ENCODE results near the gene SAMD9. TPM values are rescaled to one million over a fixed set of nuclear protein-coding genes. Genes with fewer than 3 reads are reported as not detected.

Gene SAMD9
- total RNA-seq, result 10 to 100 TPM in 1 of 2 donors, 1 to 10 TPM in 1; 7.1 to 14.6 TPM

GRCh38 chr7:93117852-93118530 is at the start of gene SAMD9:
SAMD9 (minus strand) TSS chr7:93117979; CDS start chr7:93106097, 11,882 bp downstream.
- peaks cover 41% of the 10 kb centered on the region for H3K4me1 Mint-ChIP-seq (ENCODE audit: low read depth)
- H3K36me3 Mint-ChIP-seq (ENCODE audit: insufficient read depth in 2 of 2), result peaks cover 9 to 14% of the 10 kb centered on the region in 2 donors
- peak; percentile 88 to 89 for ATAC-seq (replicated peaks in 1 of 2)
- no peaks in the 10 kb centered on the region for H3K27me3 Mint-ChIP-seq (ENCODE audit: low read depth)
- H3K4me3 Mint-ChIP-seq, result peak within 1 kb of the TSS; percentile 79 to 86
- DNase-seq, result peak; percentile 53 to 59
- peaks cover 4 to 5% of the 10 kb centered on the region in 2 donors for H3K9me3 Mint-ChIP-seq
- H3K27ac Mint-ChIP-seq, result peak within 1 kb of the TSS; percentile 64

DNA sequence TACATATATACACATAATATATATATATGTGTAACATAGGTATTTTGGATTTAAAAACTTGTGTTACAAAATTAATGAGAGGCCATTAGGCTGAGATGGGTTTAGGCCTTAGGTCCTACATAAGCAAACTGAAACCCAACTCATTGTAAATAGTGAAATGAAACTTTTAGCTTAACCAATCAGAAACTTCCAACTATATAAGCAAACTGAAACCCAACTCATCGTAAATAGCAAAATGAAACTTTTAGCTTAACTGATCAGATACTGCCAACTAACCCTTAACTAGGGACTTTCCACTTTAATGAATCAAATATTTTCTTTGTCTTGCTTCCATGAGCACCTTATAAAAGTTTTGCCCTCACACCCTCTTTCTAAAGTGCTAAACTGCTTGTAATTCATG is 47.7 kb upstream of the SAMD9 start:
- no peak overlapping the region for H3K4me3 Mint-ChIP-seq
- no peak for DNase-seq
- no peak overlapping the region for H3K27ac Mint-ChIP-seq
- peaks cover 15% of the 10 kb centered on the region for H3K4me1 Mint-ChIP-seq (ENCODE audit: low read depth)
- peaks cover 13 to 21% of the 10 kb centered on the region in 2 donors for H3K36me3 Mint-ChIP-seq (ENCODE audit: insufficient read depth in 2 of 2)
- peaks cover 11% of the 10 kb centered on the region for H3K27me3 Mint-ChIP-seq (ENCODE audit: low read depth)
- peaks cover 11 to 19% of the 10 kb centered on the region in 2 donors for H3K9me3 Mint-ChIP-seq
- ATAC-seq (replicated peaks in 1 of 2), result peak in 1 of 2 donors; percentile 60

DNA sequence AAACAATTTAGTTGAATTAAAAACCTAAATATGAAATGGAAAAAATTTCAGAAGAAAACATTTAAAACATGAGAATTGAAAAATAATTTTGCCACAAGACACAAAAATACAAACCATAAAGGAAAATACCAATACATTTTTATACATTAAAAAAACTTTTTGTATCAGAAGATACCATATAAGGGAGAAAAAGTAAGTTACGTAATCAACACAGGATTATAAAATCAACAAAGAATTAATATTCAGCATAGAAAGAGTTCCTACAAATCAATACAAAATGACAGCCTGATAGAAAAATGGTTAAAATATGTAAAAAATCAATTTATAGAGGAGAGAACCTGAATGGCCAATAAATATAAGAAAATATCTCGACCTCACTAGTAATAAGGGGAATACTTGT is 47.0 kb upstream of the SAMD9 start:
- peaks cover 15% of the 10 kb centered on the region for H3K4me1 Mint-ChIP-seq (ENCODE audit: low read depth)
- DNase-seq, result no peak
- no peak overlapping the region for H3K4me3 Mint-ChIP-seq
- H3K27ac Mint-ChIP-seq, result no peak overlapping the region
- H3K36me3 Mint-ChIP-seq (ENCODE audit: insufficient read depth in 2 of 2), result peaks cover 13 to 21% of the 10 kb centered on the region in 2 donors
- peaks cover 11 to 19% of the 10 kb centered on the region in 2 donors for H3K9me3 Mint-ChIP-seq
- peaks cover 11% of the 10 kb centered on the region for H3K27me3 Mint-ChIP-seq (ENCODE audit: low read depth)
- no peak for ATAC-seq (replicated peaks in 1 of 2)

GRCh38 chr7:93161181-93161762 is 43.5 kb upstream of the SAMD9 start:
- ATAC-seq (replicated peaks in 1 of 2), result no peak

GRCh38 chr7:93160410-93160809 is 42.6 kb upstream of the SAMD9 start:
- Mint-ChIP-seq H3K36me3 (ENCODE audit: insufficient read depth in 2 of 2) (peaks cover 6 to 12% of the 10 kb centered on the region in 2 donors), H3K27me3 (ENCODE audit: low read depth) (no peaks in the 10 kb centered on the region), H3K27ac (peak overlapping the region; percentile 6), H3K4me1 (ENCODE audit: low read depth) (peaks cover 19% of the 10 kb centered on the region), H3K9me3 (peaks cover 4 to 5% of the 10 kb centered on the region in 2 donors), H3K4me3 (peak overlapping the region in 1 of 2 donors; percentile 1)
- DNase-seq (no peak), ATAC-seq (replicated peaks in 1 of 2) (peak; percentile 72 to 91)

More at GRCh38 chr7:93161181-93161762, 43.5 kb upstream of the SAMD9 start:
- H3K4me1 Mint-ChIP-seq (ENCODE audit: low read depth), result peaks cover 25% of the 10 kb centered on the region
- H3K4me3 Mint-ChIP-seq, result no peak overlapping the region
- H3K27ac Mint-ChIP-seq, result no peak overlapping the region
- DNase-seq, result no peak
- H3K36me3 Mint-ChIP-seq (ENCODE audit: insufficient read depth in 2 of 2), result peaks cover 6 to 12% of the 10 kb centered on the region in 2 donors
- peaks cover 4 to 5% of the 10 kb centered on the region in 2 donors for H3K9me3 Mint-ChIP-seq
- no peaks in the 10 kb centered on the region for H3K27me3 Mint-ChIP-seq (ENCODE audit: low read depth)

DNA sequence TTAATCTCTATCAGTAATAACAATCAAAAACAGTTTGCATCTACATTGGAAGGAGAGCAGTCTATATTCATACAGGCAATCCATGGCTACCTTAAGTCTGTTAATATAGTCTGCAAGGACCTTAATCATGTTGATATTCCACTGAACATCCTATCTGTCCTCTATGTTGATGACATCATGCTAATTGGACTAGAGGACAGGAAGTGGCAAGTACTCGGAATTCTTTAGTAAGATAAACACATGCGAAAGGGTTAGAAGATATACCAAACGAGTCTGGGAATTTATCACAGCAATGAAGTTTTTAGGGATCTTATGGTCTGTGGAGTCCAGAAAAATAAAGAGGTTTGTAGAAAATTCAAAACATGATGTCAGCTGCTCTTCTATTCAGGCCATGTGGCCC is 41.7 kb upstream of the SAMD9 start:
- peaks cover 6 to 12% of the 10 kb centered on the region in 2 donors for H3K36me3 Mint-ChIP-seq (ENCODE audit: insufficient read depth in 2 of 2)
- H3K4me3 Mint-ChIP-seq, result no peak overlapping the region
- no peaks in the 10 kb centered on the region for H3K27me3 Mint-ChIP-seq (ENCODE audit: low read depth)
- H3K27ac Mint-ChIP-seq, result no peak overlapping the region
- DNase-seq (no peak), ATAC-seq (replicated peaks in 1 of 2) (no peak)
- peaks cover 4 to 5% of the 10 kb centered on the region in 2 donors for H3K9me3 Mint-ChIP-seq
- H3K4me1 Mint-ChIP-seq (ENCODE audit: low read depth), result peaks cover 15% of the 10 kb centered on the region

DNA sequence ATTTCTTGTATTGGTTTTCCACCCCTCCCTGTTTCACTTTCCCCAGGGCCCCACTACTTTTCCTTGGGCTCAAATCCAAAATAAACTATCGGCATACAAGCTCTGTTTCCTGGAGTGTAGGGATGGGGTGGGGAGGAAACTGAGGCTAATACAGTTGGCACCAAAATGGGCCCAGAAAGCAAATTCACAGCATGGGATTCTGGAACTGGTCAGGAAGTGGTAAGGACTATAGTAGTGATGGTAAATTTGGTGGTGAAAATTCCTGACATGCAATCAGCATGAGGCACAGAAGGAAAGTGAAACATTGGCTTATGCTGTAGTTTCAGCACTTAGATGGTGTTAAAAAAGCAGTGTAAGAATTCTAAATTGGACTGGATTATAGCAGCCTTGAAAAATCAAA is 39.1 kb upstream of the SAMD9 start:
- Mint-ChIP-seq H3K27me3 (ENCODE audit: low read depth) (no peaks in the 10 kb centered on the region), H3K4me3 (no peak overlapping the region), H3K9me3 (peaks cover 0 to 3% of the 10 kb centered on the region in 2 donors), H3K27ac (no peak overlapping the region), H3K4me1 (ENCODE audit: low read depth) (peaks cover 15% of the 10 kb centered on the region), H3K36me3 (ENCODE audit: insufficient read depth in 2 of 2) (peaks cover 5 to 6% of the 10 kb centered on the region in 2 donors)
- DNase-seq (no peak), ATAC-seq (replicated peaks in 1 of 2) (no peak)

DNA sequence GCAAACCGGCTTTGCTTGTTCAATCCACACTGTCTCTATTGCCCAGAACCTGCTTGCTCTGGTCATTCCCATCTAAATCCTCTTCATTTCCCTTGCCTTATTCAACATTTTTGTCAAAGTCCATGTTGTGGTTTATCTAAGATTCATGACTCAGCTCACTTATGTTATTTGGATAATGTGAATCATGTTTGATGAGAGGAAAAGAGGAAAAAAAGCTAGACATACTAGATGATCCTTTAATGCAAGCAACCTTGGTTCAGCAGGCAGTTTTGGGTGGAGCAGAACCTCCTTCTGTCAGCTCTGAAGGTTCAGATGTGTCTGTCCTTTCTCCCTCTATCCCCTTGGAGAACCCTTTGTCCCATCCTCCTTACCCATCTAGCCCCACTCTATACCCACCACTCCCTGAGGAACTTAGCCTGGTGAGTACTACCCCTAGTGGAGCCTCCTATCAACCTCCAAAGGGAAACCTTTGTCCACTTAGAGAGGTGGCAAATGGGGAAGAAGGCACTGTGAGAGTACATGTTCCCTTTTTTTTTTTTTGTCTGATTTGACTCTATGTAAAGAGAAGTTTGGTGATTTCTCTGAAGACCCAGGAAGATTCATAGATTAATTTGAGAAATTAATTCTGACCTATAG is 32.5 kb upstream of the SAMD9 start:
- peak overlapping the region; percentile 11 for H3K27ac Mint-ChIP-seq

DNA sequence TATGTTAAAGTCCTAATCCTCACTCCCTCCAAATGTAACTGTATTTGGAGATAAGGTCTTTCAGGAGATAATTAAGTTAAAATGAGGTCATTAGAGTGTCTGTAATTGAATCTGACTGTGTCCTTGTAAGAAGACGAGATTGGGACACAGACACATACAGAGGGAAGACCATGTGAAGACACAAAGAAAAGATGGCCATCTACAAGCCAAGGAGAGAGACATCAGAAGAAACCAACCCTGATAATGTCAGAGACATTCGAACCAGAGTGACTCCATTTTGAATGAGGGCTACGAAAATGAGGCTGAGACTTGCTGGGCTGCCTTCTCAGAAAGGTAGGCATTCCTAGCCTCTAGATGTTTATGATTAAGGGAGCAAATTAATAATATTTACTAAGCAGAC is 30.9 kb upstream of the SAMD9 start:
- ATAC-seq (replicated peaks in 1 of 2) (no peak), DNase-seq (no peak)

More for the DNA sequence above, 32.5 kb upstream of the SAMD9 start:
- Mint-ChIP-seq H3K36me3 (ENCODE audit: insufficient read depth in 2 of 2) (peaks cover 1 to 6% of the 10 kb centered on the region in 2 donors), H3K27me3 (ENCODE audit: low read depth) (no peaks in the 10 kb centered on the region), H3K9me3 (no peaks in the 10 kb centered on the region), H3K4me1 (ENCODE audit: low read depth) (peaks cover 35% of the 10 kb centered on the region), H3K4me3 (no peak overlapping the region)
- DNase-seq (no peak), ATAC-seq (replicated peaks in 1 of 2) (no peak)

DNA sequence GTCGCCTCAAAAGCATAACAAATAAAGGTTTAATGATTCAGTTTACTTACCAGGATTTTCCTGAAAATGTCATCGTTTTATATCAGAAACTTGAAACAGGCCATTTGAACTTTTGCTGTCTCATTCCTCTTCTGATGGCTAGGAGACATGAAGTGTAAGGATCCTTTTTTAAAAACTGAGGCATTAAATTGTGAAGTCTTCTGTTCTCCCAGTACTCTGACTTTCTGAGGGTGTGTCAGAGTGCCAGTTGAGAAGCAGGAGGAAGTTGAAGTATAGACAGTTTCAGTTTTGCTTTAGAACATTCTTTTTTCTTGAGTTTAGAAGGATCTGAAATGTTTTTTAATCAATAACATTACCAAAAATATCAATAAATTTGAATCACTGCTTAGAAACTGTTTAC is 30.4 kb upstream of the SAMD9 start, which contains the start of gene SAMD9L:
Gene SAMD9L, minus strand, starts transcription at position 242 of the 400 bp plus-strand sequence. CDS start 12,414 bp downstream, outside the sequence.
- Mint-ChIP-seq H3K9me3 (no peaks in the 10 kb centered on the region), H3K4me1 (ENCODE audit: low read depth) (peaks cover 35% of the 10 kb centered on the region), H3K4me3 (peak within 1 kb of the TSS; percentile 85 to 97), H3K27ac (peak within 1 kb of the TSS; percentile 100), H3K27me3 (ENCODE audit: low read depth) (no peaks in the 10 kb centered on the region), H3K36me3 (ENCODE audit: insufficient read depth in 2 of 2) (peaks cover 4 to 8% of the 10 kb centered on the region in 2 donors)
- peak; percentile 4 to 10 for DNase-seq
- ATAC-seq (replicated peaks in 1 of 2), result peak; percentile 66 to 72

More for the DNA sequence above, 30.9 kb upstream of the SAMD9 start:
- Mint-ChIP-seq H3K27ac (peak overlapping the region; percentile 100), H3K4me1 (ENCODE audit: low read depth) (peaks cover 35% of the 10 kb centered on the region), H3K27me3 (ENCODE audit: low read depth) (no peaks in the 10 kb centered on the region), H3K4me3 (peak overlapping the region; percentile 85 to 97), H3K9me3 (no peaks in the 10 kb centered on the region), H3K36me3 (ENCODE audit: insufficient read depth in 2 of 2) (peaks cover 1 to 6% of the 10 kb centered on the region in 2 donors)

- Mint-ChIP-seq H3K27me3 (ENCODE audit: low read depth) (no peaks in the 10 kb centered on the region), H3K9me3 (no peaks in the 10 kb centered on the region), H3K4me3 (peak overlapping the region; percentile 85 to 96), H3K36me3 (ENCODE audit: insufficient read depth in 2 of 2) (peaks cover 4 to 8% of the 10 kb centered on the region in 2 donors), H3K4me1 (ENCODE audit: low read depth) (peaks cover 35% of the 10 kb centered on the region), H3K27ac (peak overlapping the region; percentile 96)
- DNase-seq (peak; percentile 22 to 32), ATAC-seq (replicated peaks in 1 of 2) (peak; percentile 79 to 86)
Measured at GRCh38 chr7:93147363-93147762, 29.6 kb upstream of the SAMD9 start.

DNA sequence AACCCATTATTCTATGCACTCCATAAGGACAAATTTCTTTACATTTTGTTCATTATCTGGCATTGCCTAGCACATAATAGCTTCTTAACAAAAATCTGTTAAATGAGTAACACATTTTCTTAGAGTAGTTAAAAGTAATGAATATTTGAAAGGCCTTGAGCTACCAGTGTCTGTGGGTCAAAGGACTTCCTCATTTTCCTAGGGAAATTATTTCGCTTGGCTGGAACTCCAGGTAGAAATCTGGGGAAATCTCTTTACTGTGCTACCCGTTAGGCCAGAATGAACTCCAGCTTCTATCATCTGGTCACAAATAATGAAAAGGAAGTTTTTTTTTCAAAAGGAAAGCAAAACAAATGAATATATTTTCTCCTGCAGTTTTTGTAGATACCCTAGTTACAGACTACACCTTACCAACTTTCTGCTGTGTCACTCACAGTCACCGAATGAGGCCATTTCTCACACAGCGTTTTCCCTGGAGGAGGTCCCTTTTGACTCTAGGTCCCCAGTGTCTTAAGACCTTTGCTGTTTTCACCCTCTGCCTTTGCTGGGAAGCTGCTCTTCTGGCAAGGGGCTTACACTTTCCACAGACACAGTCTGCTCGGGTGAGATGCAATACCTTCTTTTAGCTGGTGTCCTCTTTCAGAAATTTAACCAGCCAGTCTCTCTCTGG is 28.8 kb upstream of the SAMD9 start:
- Mint-ChIP-seq H3K4me1 (ENCODE audit: low read depth) (peaks cover 35% of the 10 kb centered on the region), H3K36me3 (ENCODE audit: insufficient read depth in 2 of 2) (peaks cover 4 to 8% of the 10 kb centered on the region in 2 donors), H3K27me3 (ENCODE audit: low read depth) (no peaks in the 10 kb centered on the region), H3K4me3 (peak overlapping the region; percentile 85 to 96), H3K9me3 (no peaks in the 10 kb centered on the region), H3K27ac (peak overlapping the region; percentile 96)
- peak; percentile 43 to 56 for ATAC-seq (replicated peaks in 1 of 2)
- DNase-seq, result peak in 1 of 2 donors; percentile 6

Data from activated T-cell treated with anti-CD3 and anti-CD28 coated beads, Interleukin-2, amount 50 U/mL, for 72 hours (primary cell).